Measurements from ENCODE around the gene GPC6.

GRCh38 chr13:94305934-94306333, 1079.3 kb downstream of the GPC6 start:
- no peak for TF ChIP-seq CTCF (IDR thresholded peaks at IDR 0.05; ENCODE audit: poor library complexity)
- TF ChIP-seq EZH2 (IDR thresholded peaks at IDR 0.05; ENCODE audit: borderline replicate concordance), result no peak
- no peak for TF ChIP-seq EZH2phosphoT487 (IDR thresholded peaks at IDR 0.05; ENCODE audit: low read depth, severe bottlenecking, unreplicated experiment)
